HG03521 (cell line): ENCODE data around the gene DSCAM.

Source experiments
- ATAC-seq: cut with Tn5 transposase; IDR thresholded peaks from one replicate; pipeline ENCODE4 v1.9.1; 2021; ENCODE audit warnings: mild to moderate bottlenecking, moderate library complexity; ENCODE audit not compliant: unreplicated experiment

The DSCAM gene

GRCh38 chr21:40618191-40618973, 228.6 kb downstream of the DSCAM start:
- no peak for ATAC-seq

GRCh38 chr21:40616377-40616704, 230.6 kb downstream of the DSCAM start:
- no peak for ATAC-seq

- no peak for ATAC-seq
Observed at GRCh38 chr21:40615505-40616376, 231.2 kb downstream of the DSCAM start.

- ATAC-seq = no peak
Observed at GRCh38 chr21:40613546-40614030, 233.4 kb downstream of the DSCAM start.

GRCh38 chr21:40610345-40610744, 236.6 kb downstream of the DSCAM start:
- no peak for ATAC-seq

- ATAC-seq = no peak
Observed at GRCh38 chr21:40606341-40606740, 240.6 kb downstream of the DSCAM start.

GRCh38 chr21:40605094-40605493, 241.9 kb downstream of the DSCAM start:
- ATAC-seq = no peak

GRCh38 chr21:40603774-40604173, 243.2 kb downstream of the DSCAM start:
- no peak for ATAC-seq

- no peak for ATAC-seq
Observed at GRCh38 chr21:40602080-40602479, 244.9 kb downstream of the DSCAM start.

GRCh38 chr21:40595806-40596205, 251.2 kb downstream of the DSCAM start:
- no peak for ATAC-seq

- ATAC-seq = no peak
Observed at GRCh38 chr21:40587736-40588346, 259.1 kb downstream of the DSCAM start.

- no peak for ATAC-seq
Observed at GRCh38 chr21:40586575-40586974, 260.4 kb downstream of the DSCAM start.

GRCh38 chr21:40577285-40578043, 269.5 kb downstream of the DSCAM start:
- no peak for ATAC-seq

GRCh38 chr21:40575976-40576375, 271.0 kb downstream of the DSCAM start:
- no peak for ATAC-seq

GRCh38 chr21:40569357-40569756, 277.6 kb downstream of the DSCAM start:
- no peak for ATAC-seq

GRCh38 chr21:40568807-40569206, 278.2 kb downstream of the DSCAM start:
- no peak for ATAC-seq

GRCh38 chr21:40567501-40567900, 279.5 kb downstream of the DSCAM start:
- no peak for ATAC-seq

- no peak for ATAC-seq
Observed at GRCh38 chr21:40566486-40566885, 280.5 kb downstream of the DSCAM start.

- ATAC-seq = no peak
Observed at GRCh38 chr21:40564318-40564717, 282.6 kb downstream of the DSCAM start.

- ATAC-seq = no peak
Observed at GRCh38 chr21:40563900-40564299, 283.1 kb downstream of the DSCAM start.
